Measurements from ENCODE around the gene COX7A2. TPM values are rescaled to one million over a fixed set of nuclear protein-coding genes. Genes with fewer than 3 reads are reported as not detected.

Gene COX7A2
- total RNA-seq, 2 donors from 2014 or later = 704 to 802 TPM

DNA sequence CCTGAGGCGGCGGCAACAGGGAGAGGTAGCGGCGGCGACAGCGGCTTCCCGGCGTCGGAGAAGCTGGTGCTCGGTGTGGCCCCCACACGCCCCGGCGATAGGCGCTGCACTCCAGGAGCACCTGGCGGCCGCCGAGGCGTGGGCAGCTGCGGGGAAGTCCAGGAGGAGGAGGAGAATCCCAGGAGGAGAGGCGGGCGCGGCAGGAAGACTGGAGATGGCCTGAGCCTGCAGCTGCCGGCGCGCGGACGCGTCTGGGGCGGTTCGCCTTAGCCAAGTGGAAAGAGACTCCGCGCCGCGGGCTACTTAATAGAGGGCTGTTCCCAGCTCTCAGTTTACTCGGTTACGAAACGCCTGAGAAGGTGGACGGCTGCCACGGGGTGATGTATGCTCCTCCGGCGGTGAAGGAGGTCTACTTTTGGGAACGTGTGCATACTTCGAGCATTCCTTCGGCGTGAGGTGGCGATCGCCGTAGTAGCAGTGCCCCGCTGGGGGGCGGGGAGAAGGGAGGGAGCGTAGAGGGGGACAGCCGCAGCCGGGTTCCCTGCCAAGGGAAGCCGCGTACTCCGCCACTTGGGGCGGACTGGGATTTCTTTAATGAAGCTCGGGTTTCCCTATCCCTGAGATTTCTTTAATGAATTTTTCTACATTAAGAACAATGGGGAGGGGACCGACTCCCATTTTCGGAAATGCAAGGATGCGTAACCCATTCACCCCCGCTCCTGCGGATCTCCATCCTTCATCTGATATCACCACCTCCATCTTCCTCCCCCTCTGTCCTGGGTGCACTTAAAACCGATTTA, 37.6 kb downstream of the COX7A2 start, which contains the start of gene COL12A1:
COL12A1 (minus strand) TSS at position 278 of the 800 bp plus-strand sequence. CDS start 3,261 bp downstream, outside the sequence.
- intact Hi-C loops (cut with DNase I, micrococcal nuclease) = no loop called here
- peak; percentile 71 to 76 for DNase-seq
- ATAC-seq = peak; percentile 52

DNA sequence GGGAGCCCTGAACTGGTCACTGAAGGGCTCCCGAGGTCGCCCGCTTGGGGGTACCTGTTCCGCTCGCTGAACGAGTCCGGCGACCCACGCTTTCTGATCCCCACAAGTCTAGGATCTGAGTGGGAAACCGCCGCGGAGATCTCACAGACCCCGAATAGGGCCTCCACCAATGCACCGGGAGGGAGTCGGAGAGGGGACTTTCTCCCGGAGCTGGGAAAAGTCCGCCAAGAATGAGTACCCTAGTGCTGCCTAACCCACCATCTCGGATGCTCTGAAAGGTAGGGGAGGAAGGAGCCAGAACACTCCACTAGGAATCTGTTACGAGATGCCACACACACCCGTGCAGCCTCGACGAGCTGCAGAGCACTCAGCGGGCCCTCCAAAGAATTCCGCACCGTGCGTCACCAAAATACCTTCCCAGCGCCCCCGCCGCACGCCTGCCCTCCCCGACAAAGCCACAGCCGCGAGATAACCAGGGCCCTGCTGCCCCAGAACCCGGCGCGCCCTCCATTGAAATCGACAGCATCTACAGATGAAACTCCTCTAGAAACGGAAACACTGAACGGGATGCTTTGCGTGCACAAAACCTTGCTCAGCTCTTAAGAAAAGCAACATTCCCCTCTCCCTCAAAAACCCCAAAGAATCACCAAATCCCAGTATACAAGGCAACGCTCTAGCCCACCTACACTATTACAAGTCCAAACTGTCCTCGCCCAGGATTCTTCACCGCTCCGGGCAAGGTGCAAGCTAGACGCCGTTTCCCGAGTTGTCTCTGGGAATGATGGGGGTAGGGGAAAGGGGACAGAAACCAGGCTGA, 38.4 kb downstream of the COX7A2 start:
- intact Hi-C loops (cut with DNase I, micrococcal nuclease) = loop anchor here in 1 of 2 donors (5.0 kb wide), 3 partner anchors 798 to 1348 kb away; no protein-coding TSS in a partner anchor
- ATAC-seq = no peak
- peak in 1 of 2 donors; percentile 21 for DNase-seq

DNA sequence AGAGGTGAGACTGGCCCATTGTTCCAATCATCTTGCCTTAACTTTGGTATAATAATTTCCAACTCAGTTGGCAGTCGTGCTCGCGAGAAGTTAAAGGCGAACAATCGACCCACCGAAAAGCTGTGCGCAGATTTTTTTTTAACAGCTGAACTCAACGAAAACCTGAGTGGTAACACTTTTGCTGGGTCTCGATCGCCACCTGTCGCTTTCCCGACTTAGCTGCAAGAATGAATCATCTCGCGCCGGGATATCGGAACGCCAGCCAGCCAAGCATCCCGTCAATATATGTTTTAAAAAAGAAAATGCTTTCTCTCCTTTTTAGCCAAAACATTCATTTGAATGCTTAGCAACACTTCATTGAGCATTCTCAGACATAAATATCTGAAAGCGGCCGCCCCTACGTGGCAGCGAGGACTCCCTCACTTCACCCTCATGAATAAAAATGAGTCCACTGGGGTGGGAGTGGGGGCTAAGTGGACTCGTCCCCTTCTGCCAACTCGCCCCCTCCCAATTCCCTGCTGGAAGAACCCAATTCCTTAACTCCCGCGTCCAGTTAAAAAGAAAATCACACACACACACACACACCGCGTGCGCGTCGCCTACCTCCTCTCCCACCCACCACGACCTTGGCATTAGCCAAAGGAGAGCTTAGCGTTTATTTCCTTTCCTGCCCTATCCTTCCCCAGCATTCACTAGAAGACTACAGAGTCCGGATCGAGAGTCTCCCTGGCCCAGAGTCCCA, 39.2 kb downstream of the COX7A2 start:
- DNase-seq (peak; percentile 63 to 65), ATAC-seq (peak; percentile 47)
- intact Hi-C loops (cut with DNase I, micrococcal nuclease) = loop anchor here in 1 of 2 donors (5.0 kb wide), 3 partner anchors 797 to 1347 kb away; no protein-coding TSS in a partner anchor

DNA sequence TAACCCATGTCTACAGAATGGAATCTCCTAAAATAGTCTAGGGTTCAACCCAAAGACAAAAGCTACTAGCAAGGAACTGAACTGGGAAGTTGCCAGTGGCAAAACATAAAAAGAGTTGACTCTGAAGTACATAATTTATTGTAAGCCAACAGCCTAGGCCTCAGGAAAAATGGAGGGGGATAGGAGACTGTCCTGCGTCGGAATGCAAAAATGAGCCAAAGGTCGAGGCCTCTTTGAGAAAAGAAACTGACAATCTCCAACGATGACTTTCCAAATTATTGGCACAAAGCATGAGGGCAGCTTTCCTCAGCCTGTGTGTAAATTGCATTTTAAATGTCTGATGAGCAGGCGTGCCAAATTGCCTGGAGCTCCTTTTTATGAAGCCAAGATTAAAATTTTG, 39.9 kb downstream of the COX7A2 start:
- DNase-seq = no peak
- intact Hi-C loops (cut with DNase I, micrococcal nuclease) = loop anchor here in 1 of 2 donors (5.0 kb wide), 3 partner anchors 796 to 1346 kb away; no protein-coding TSS in a partner anchor
- no peak for ATAC-seq

DNA sequence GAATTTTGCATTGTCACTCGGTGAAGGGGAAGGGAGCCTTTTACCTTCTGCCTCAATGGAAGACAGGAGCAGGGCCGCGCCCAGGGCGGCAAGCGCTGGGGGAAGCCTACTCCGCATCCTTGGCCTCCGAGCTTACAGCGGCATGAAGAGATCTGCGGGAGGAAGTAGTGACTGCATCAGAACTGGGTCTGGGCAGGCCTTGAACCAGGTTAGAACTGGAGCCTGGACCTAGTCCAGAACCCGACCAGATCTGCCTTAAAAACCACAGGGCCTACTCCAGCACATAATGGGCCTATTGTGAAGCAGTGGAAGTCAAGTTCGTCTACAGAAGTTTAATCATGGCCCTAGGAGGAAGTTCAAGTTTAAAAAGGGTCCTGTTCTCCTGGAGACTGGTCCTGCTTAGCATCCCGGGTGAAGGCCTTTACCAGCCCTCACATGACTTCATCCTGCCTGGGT, 40.9 kb downstream of the COX7A2 start:
- ATAC-seq = no peak
- no peak for DNase-seq
- intact Hi-C loops (cut with DNase I, micrococcal nuclease) = loop anchor here in 1 of 2 donors (5.0 kb wide), 3 partner anchors 795 to 1345 kb away; no protein-coding TSS in a partner anchor

DNA sequence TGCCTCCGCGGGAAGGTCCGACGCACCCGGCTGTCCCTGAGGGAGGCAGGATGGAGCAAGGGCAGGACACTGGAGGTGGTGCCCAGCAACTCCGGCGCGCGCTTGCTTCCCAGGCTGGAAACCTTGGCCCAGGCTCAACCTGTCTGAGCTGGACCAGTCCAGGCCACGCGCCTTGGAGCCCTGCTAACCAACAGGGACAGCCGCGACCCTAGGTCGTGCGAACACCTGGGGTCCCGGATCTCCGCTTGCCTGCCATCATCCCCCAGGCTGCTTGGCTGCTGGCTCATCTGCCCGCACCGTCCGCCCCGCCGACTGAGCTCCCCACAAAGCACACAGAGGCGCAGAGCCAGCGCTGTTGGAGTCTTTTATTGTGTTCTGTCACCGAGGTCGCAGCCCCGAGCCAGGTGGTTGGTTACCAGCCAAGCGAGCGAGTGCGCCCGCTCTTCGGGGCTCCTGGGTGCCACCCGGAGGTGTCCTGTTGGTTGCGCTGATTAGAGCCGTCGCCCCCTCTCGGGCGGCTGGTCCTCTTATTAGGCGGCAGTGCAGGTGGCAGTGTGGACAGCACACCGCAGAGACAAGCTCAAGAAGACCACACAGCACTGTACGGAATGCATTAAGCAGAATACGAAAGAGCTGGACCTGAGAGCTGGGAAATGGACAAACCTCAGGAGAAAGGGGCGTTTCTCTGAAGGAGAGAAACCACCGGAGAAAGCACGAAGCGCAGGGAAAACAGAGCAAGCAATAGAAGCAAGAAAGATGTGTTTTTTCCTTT, 41.5 kb downstream of the COX7A2 start:
- intact Hi-C loops (cut with DNase I, micrococcal nuclease) = loop anchor here in 1 of 2 donors (5.0 kb wide), 3 partner anchors 795 to 1345 kb away; no protein-coding TSS in a partner anchor
- peak; percentile 9 to 31 for DNase-seq
- ATAC-seq = no peak

DNA sequence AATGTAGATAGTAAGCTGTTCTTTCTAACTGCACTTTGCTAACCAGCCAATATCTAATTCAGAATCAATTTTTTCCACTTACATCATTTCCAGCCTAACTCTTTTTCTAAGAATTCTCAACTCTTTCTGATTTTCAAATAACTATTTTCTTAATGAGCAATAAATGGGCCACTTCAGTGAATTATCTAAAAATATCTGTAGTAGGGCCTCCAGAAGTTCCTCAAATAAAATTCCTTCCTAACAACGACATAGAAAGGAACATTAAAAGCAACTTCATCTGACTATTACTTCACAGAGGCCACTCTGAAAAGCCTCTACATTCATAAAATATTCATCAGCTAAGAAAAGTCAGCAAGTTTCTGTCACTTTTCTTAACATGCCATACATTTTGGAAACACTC, 42.6 kb downstream of the COX7A2 start:
- intact Hi-C loops (cut with DNase I, micrococcal nuclease) = loop anchor here in 1 of 2 donors (5.0 kb wide), 3 partner anchors 794 to 1344 kb away; no protein-coding TSS in a partner anchor
- ATAC-seq (no peak), DNase-seq (no peak)

DNA sequence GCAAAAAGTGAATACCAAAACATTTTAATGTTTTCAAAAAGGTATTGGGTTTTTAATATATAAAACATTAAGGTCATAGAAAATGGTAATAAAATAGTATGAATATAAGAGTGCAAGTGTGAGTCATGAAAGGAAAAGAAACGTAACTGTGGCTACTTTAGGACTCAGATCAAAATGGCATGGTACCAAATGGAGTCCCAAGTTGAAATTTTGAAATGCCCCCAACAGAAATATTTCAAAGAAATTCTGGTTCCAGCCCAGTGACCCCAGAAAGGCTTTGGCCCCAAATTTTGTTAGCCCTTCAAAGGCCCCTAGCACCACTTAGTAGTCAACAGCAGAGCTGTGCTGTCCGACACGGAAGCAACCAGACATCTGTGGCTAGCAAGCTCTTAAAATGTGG, 43.7 kb downstream of the COX7A2 start:
- ATAC-seq = no peak
- intact Hi-C loops (cut with DNase I, micrococcal nuclease) = loop anchor here in 1 of 2 donors (5.0 kb wide), 3 partner anchors 793 to 1343 kb away; no protein-coding TSS in a partner anchor
- no peak for DNase-seq

DNA sequence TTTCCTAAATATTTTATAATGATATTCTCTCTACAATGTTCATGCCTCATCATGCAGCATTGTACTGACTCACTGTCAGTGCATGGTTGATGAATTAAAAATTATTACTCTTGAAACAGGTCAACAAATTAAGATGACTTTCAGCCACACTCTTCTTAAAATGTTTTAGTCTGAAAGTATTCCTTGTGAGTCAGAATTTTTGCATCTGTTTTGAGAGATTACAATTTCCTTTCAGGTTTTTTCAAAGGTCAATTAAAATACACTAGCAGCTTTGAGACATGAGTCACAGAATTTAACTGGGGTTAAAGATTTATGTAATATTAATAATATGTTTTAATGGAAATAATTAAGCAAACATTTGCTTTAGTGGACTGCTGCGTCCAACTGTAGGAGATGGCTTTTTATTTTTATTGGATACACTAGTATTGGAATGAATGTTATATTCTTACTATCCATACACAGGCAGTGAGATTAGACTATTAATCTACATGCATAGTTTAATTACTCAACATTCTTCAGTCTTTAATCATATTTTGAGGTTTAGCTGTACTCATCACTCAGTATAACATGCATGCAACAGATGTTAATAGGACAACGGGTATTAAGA, 47.4 kb downstream of the COX7A2 start:
- intact Hi-C loops (cut with DNase I, micrococcal nuclease) = no loop called here
- ATAC-seq (no peak), DNase-seq (no peak)

DNA sequence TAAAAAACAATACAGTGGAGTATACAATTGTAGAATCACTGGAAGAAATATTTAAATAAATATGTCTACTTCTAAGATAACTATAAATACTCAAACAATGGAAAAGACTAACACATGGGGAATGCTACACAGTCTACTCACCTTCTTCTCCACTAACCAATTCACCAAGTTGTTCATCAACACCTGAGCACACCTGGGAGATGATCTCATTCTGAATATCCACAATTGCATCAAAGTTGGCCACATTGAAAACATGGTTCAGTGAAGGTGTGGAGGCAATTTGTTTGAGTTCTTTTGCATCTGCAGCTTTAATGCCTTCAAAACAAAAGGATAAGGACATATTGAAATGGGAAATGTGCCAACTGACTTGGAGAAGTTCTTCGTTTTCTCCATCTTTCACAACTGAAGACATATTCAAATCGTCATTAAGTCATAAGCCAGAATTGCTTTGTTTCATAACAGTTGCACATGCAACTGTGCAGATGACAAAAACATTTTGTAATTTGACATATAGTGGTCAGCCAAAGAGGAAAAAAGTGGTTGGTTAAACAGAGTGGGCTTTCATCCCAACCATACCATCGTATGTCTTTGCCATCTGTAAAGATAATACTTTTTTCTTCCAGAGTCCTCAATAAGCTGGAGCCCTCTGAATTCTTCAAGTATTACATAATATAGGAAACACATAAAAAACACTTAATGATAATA, 55.2 kb downstream of the COX7A2 start:
- ATAC-seq = no peak
- DNase-seq = no peak
- intact Hi-C loops (cut with DNase I, micrococcal nuclease) = no loop called here

Other genes with a start within 250 kb of the COX7A2 start
- gene COL12A1, start 37.7 kb downstream of the COX7A2 start, total RNA-seq = 10 to 100 TPM in 1 of 2 donors, 1 to 10 TPM in 1; 5.5 to 18.4 TPM
- gene TMEM30A, start 41.0 kb upstream of the COX7A2 start, total RNA-seq = 100 to 1,000 TPM in 1 of 2 donors, 10 to 100 TPM in 1; 91.2 to 107 TPM
- gene FILIP1, start 250.0 kb upstream of the COX7A2 start, total RNA-seq = 1 to 10 TPM in 1 of 2 donors, under 1 TPM in 1; 0.98 to 6.5 TPM